ENCODE results near the gene PRKAR2B. TPM values are rescaled to one million over a fixed set of nuclear protein-coding genes. Genes with fewer than 3 reads are reported as not detected.
"Not testable (repeated sequence)": the region's sequence is repeated elsewhere in the genome, so short reads cannot be mapped to it uniquely, and the experiment has no call there.

PRKAR2B gene
- total RNA-seq, 4 donors from 2014 or later, result 5.0 to 6.9 (median 6.3) TPM

GRCh38 chr7:107080099-107080505 lies 35.6 kb downstream of the PRKAR2B start:
- 77 to 85% methylated on average over 4 of the region's 4 CpGs for WGBS, 2 donors
- H3K4me3 ChIP-seq (ENCODE audit: low read depth, poor library complexity, severe bottlenecking), result no peak overlapping the region
- no peak for DNase-seq (ENCODE audit: low spot score in 2 of 2)
- no peak for TF ChIP-seq POLR2A (IDR thresholded peaks at IDR 0.05)
- no peak for TF ChIP-seq CTCF (IDR thresholded peaks at IDR 0.05)
- intact Hi-C loops (cut with DNase I; ENCODE audit: low total_unique reads), result no loop called here

- intact Hi-C loops (cut with DNase I; ENCODE audit: low total_unique reads), result no loop called here
Measured at GRCh38 chr7:107080533-107080932, 36.0 kb downstream of the PRKAR2B start.

GRCh38 chr7:107085180-107085579 lies 40.7 kb downstream of the PRKAR2B start:
- no peak for DNase-seq (ENCODE audit: low spot score in 2 of 2)
- intact Hi-C loops (cut with DNase I; ENCODE audit: low total_unique reads), result no loop called here
- TF ChIP-seq CTCF (IDR thresholded peaks at IDR 0.05), result no peak
- no peak for TF ChIP-seq POLR2A (IDR thresholded peaks at IDR 0.05)
- H3K4me3 ChIP-seq (ENCODE audit: low read depth, poor library complexity, severe bottlenecking), result no peak overlapping the region

More at GRCh38 chr7:107080533-107080932, 36.0 kb downstream of the PRKAR2B start:
- TF ChIP-seq POLR2A (IDR thresholded peaks at IDR 0.05) (no peak), CTCF (IDR thresholded peaks at IDR 0.05) (no peak)
- H3K4me3 ChIP-seq (ENCODE audit: low read depth, poor library complexity, severe bottlenecking), result no peak overlapping the region
- DNase-seq (ENCODE audit: low spot score in 2 of 2), result no peak
- WGBS, 2 donors, result 83 to 85% methylated on average over 2 of the region's 2 CpGs

- TF ChIP-seq POLR2A (IDR thresholded peaks at IDR 0.05), result no peak
- no peak for TF ChIP-seq CTCF (IDR thresholded peaks at IDR 0.05)
- intact Hi-C loops (cut with DNase I; ENCODE audit: low total_unique reads), result no loop called here
- no peak overlapping the region for H3K4me3 ChIP-seq (ENCODE audit: low read depth, poor library complexity, severe bottlenecking)
- no peak for DNase-seq (ENCODE audit: low spot score in 2 of 2)
Measured at GRCh38 chr7:107089627-107090026, 45.1 kb downstream of the PRKAR2B start.

GRCh38 chr7:107090457-107090856 lies 46.0 kb downstream of the PRKAR2B start:
- DNase-seq (ENCODE audit: low spot score in 2 of 2), result no peak
- WGBS, 2 donors, result 4 to 10% methylated on average over 2 of the region's 2 CpGs
- H3K4me3 ChIP-seq (ENCODE audit: low read depth, poor library complexity, severe bottlenecking), result no peak overlapping the region
- intact Hi-C loops (cut with DNase I; ENCODE audit: low total_unique reads), result no loop called here
- TF ChIP-seq CTCF (IDR thresholded peaks at IDR 0.05), result no peak
- no peak for TF ChIP-seq POLR2A (IDR thresholded peaks at IDR 0.05)

GRCh38 chr7:107091306-107091705 lies 46.8 kb downstream of the PRKAR2B start:
- intact Hi-C loops (cut with DNase I; ENCODE audit: low total_unique reads), result no loop called here
- TF ChIP-seq POLR2A (IDR thresholded peaks at IDR 0.05) (no peak), CTCF (IDR thresholded peaks at IDR 0.05) (no peak)
- no peak overlapping the region for H3K4me3 ChIP-seq (ENCODE audit: low read depth, poor library complexity, severe bottlenecking)
- no peak for DNase-seq (ENCODE audit: low spot score in 2 of 2)
- WGBS, 2 donors, result 48 to 87% methylated on average over 2 of the region's 2 CpGs

GRCh38 chr7:107093671-107094070 lies 49.2 kb downstream of the PRKAR2B start:
- H3K4me3 ChIP-seq (ENCODE audit: low read depth, poor library complexity, severe bottlenecking); intact Hi-C loops (cut with DNase I; ENCODE audit: low total_unique reads); DNase-seq (ENCODE audit: low spot score in 2 of 2): not testable (repeated sequence)
- 94 to 100% methylated on average over 5 of the region's 5 CpGs for WGBS, 2 donors

- intact Hi-C loops (cut with DNase I; ENCODE audit: low total_unique reads); DNase-seq (ENCODE audit: low spot score in 2 of 2); H3K4me3 ChIP-seq (ENCODE audit: low read depth, poor library complexity, severe bottlenecking): not testable (repeated sequence)
- 98% methylated on average over 12 of the region's 12 CpGs for WGBS, 2 donors
Measured at GRCh38 chr7:107099154-107099553, 54.6 kb downstream of the PRKAR2B start.

All from lower leg skin (tissue), 4 donors.